GM20431 (cell line): Measurements from ENCODE around the gene ARRDC2.
"Not testable (repeated sequence)": the region's sequence is repeated elsewhere in the genome, so short reads cannot be mapped to it uniquely, and the experiment has no call there.

ENCODE experiments used
- in situ Hi-C: fragments of 300-500 bp; cut with MseI, MboI; formaldehyde crosslinking; loops from one replicate; pipeline ENCODE4 v1.15.0; 2020; ENCODE audit warnings: low sequenced_read_pairs; ENCODE audit not compliant: unreplicated experiment

ARRDC2 gene

DNA sequence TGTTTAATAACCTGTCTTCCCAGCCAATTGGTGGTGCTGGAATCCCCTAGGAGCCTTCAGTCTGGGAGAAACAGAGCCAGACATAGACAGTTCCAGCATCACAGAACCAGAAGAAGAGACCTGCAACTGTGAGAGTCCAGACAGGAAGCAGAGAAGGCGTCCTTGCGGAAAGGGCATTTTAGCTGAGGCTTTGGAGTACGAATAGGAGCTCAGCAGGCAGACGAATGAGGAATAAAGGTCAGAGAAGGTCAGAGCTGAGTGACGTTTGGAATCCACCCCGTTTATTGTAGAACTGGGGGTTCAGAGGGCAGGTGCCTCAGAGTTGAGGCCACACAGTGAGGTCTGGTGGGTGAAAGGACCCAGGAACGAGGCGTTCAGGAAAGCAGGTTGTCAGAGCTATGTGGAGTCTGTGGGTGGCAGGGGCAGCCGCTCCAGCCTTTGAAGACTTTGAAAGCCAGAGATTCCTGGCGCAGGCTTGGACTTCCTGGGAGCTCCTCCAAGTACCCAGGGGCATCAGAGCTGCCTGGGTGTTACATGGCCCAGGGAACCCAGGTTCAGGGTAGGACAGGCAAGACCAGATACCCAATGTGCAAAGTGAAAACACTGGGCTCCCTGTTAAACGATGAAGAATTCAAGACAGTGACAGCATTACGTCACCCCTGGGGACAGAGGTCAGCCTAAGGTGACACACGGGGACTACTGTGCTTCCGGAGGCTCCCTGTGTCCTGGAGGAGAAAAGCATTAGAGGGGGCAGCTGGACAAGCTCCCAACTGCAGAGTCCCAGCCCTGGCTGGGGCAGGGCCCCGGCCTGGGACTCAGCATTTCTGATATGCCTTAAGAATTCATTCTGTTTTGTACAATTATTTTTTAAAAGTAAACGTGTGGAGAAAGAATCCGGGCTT is 5.5 kb downstream of the ARRDC2 start:
- in situ Hi-C loops = no loop called here

GRCh38 chr19:18014197-18014596 is 6.2 kb downstream of the ARRDC2 start:
- in situ Hi-C loops = no loop called here

DNA sequence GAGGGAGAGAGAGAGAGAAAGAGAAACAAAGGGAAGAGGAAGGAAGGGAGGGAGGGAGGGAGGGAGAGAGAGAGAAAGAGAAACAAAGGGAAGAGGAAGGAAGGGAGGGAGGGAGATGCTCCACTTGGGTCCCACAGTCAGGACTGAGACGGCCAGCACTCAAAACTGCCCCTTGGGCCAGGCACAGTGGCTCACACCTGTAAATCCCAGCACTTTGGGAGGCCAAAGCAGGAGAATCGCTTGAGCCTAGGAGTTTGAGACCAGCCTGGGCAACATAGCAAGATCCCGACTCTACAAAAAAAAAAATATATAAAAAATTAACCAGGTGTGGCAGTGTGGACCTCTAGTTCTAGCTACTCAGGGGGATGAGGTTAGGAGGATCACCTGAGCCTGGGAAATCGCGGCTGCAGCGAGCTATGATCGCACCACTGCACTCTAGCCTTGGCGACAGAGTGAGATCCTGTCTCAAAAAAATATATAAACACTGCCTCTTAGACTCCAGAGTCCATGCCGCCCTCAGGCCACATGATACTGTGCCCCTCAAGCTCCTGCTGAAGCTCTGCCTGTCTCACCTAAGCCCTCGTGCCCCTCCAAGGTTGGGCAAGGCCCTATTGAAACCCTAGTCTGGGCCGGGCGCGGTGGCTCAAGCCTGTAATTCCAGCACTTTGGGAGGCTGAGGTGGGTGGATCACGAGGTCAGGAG is 8.4 kb downstream of the ARRDC2 start:
- in situ Hi-C loops = no loop called here

DNA sequence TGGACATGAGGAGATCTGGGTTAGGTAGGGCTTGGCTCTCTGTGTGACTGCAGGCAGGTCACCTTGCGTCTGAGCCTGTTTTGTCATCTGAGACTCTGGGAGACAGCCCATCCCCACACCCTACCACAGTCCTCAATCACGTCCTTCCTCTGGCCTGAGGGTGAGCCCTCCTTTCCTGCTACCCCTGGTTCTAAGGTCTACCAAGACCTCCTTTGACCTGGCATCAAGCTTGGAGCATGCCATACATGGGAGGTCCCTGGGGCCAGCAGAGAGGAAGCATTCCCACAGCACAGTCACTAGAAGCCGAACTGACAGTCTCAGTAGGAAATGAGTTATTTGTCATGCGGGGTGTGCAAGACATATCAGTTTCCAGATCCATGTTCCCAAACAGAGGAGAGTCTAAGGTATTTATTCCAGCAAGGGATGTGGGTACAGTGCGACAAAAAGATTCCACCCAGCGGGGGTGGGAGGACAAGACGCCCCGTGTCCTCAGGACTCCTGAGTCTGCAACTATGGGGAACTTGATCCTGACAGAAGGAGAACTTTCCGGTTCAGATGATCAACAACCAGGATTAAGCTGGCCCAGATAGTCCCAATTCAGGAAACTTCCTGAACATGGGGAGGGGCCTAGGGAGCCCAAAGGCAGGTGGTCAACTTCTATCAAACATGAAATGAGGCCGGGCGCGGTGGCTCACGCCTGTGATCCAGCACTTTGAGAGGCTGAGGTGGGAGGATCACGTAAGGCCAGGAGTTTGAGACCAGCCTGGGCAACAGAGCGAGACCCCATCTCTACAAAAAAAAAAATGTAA is 9.5 kb downstream of the ARRDC2 start:
- in situ Hi-C loops = no loop called here

GRCh38 chr19:18020212-18021085 is 12.5 kb downstream of the ARRDC2 start:
- in situ Hi-C loops = no loop called here

- in situ Hi-C loops = no loop called here
Observed at GRCh38 chr19:18021121-18021755, 13.3 kb downstream of the ARRDC2 start.

GRCh38 chr19:18023622-18024251 is 15.8 kb downstream of the ARRDC2 start:
- in situ Hi-C loops = no loop called here

DNA sequence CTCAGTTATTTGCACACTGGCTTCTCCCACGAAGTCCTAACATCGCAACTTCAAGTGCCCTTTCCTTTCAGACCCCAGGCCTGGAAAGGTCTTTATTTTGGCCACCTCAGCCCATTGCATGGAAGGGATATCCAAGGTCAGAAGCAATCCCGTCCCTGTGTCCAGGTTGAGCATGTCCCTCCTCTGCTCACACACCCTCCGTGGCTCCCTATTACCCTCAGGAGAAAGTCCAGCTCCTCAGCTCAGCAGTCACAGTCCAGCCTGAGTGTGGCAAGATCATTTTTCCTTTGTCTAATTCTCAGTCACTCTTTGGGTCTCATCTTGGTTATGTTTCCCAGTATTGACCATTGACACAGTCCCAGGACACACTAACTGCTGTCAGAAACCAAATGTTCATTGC is 19.2 kb downstream of the ARRDC2 start:
- in situ Hi-C loops = no loop called here

GRCh38 chr19:18029617-18030338 is 21.8 kb downstream of the ARRDC2 start:
- in situ Hi-C loops = no loop called here

- in situ Hi-C loops = not testable (repeated sequence)
Observed at GRCh38 chr19:18031401-18031800, 23.4 kb downstream of the ARRDC2 start.

- in situ Hi-C loops = not testable (repeated sequence)
Observed at GRCh38 chr19:18032102-18032501, 24.1 kb downstream of the ARRDC2 start.

DNA sequence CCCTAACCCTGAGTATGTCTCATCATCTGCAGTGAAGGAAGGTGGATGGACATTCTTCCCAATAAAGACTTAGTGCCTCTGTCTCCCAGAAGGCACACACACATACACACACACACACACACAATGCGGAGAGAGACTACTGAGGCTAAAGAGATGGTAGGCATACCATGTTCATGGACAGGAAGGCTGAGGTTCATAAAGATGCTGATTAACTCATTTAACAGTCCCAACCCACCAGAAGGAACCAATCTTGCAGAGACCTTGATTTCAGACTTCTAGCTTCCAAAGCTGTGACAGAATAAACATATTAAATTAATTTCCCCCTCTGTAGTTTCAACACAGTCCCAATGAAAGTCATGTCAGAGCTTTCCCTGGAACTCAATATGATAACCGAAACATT is 33.1 kb downstream of the ARRDC2 start:
- in situ Hi-C loops = no loop called here

GRCh38 chr19:18043676-18044075 is 35.7 kb downstream of the ARRDC2 start:
- in situ Hi-C loops = no loop called here

DNA sequence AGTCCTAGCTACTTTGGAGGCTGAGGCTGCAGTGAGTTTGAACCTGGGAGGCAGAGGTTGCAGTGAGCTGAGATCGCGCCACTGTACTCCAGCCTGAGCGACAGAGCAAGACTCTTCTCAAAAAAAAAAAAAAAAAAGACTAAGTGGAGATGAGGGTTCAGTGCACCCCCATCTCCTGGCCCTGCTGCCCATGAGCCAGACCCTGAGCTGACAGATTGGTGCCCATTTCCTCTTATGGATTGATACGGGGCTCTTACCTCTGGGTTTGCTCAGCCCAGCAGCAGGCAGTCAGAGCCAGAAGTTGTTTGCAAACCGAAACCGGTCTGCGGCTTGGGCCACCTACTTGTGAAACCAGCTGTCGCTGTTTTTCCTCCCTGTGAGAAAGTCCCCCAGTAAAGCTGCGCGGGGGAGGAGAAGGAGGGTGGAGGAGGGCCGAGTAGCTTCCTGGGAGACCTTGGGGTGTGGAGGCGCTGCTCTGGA is 36.9 kb downstream of the ARRDC2 start:
- in situ Hi-C loops = no loop called here

DNA sequence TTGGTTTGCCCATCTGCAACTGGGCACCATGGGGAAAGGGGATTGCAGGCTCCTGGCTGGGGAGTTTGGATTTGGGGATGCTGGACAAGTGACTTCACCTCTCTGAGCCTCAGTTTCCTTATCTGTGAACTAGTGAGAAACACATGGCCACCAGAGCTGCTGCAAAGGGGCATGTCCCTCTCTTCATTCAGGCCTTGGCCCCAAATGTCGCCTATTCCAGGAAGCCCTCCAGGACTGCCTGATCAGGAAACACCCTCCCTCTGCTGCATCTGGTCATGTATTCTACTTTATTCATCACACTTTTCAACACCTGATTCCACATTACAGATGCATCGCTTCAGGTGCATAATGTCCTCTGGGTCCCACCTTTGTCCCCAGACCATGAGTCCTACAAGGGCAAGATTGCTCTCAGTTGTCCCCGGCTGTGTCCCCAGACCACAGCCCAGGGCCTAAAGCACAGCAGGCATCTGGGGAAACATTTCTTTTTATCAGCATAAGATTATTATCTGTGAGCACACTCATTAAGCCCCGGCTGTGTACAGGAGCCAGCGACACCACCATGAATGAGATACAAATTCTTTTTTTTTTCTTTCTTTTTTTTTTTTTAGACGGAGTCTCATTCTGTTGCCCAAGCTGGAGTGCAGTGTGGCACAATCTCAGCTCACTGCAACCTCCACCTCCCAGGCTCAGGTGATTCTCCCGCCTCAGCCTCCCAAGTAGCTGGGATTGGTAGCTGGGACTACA is 37.5 kb downstream of the ARRDC2 start:
- in situ Hi-C loops = no loop called here

GRCh38 chr19:18046059-18046718 is 38.2 kb downstream of the ARRDC2 start:
- in situ Hi-C loops = no loop called here

DNA sequence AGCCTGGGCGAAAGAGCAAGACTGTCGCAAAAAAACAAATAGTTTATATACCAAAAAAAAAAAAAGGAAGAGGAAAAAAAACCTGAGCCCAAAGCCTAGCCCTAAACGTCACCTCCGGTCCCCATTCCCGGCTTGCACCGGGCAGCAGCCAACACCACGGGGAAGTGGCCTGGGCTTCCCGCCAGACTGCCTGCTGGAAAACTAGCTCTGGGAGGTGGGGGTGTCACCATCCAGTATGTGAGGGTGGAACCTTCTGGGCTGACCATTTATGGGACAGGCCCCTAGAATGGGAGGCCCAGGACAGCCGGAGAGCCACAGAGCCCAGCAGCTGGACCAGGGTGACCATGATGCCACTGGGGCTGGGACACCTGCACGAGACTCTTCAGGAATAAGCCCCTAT is 41.4 kb downstream of the ARRDC2 start:
- in situ Hi-C loops = no loop called here
